HEK293 (cell line): ENCODE results near the gene PARP6.

Experiments used
- KLF10 ChIP-seq: fragments of 450-650 bp; IDR thresholded peaks from 2 replicates; pipeline ENCODE4 v1.5.1; 2018; ENCODE audit warnings: missing biosample characterization, mild to moderate bottlenecking, missing genetic modification characterization
- SETDB1 ChIP-seq: IDR thresholded peaks from one replicate; pipeline ENCODE4 v1.6.1; 2017; ENCODE audit warnings: mild to moderate bottlenecking, low read length, moderate library complexity, mixed read lengths; ENCODE audit not compliant: insufficient read length
- SP2 ChIP-seq: fragments of 450-650 bp; formaldehyde crosslinking; IDR thresholded peaks from 2 replicates; pipeline ENCODE4 v1.5.1; 2016; ENCODE audit warnings: missing biosample characterization, missing genetic modification characterization
- SP3 ChIP-seq: fragments of 450-650 bp; formaldehyde crosslinking; IDR thresholded peaks from 2 replicates; pipeline ENCODE4 v1.5.1; 2016; ENCODE audit warnings: missing biosample characterization, missing genetic modification characterization
- WT1 ChIP-seq: fragments of 450-650 bp; formaldehyde crosslinking; IDR thresholded peaks from 2 replicates; pipeline ENCODE4 v1.5.1; 2016; ENCODE audit warnings: missing biosample characterization, missing genetic modification characterization
- YY1 ChIP-seq: fragments of 450-650 bp; formaldehyde crosslinking; IDR thresholded peaks from 2 replicates; pipeline ENCODE4 v1.5.1; 2018; ENCODE audit warnings: missing biosample characterization, missing genetic modification characterization
- ZBTB17 ChIP-seq: fragments of 450-650 bp; formaldehyde crosslinking; IDR thresholded peaks from 2 replicates; pipeline ENCODE4 v1.5.1; 2016; ENCODE audit warnings: missing biosample characterization, missing genetic modification characterization
- ZBTB20 ChIP-seq: fragments of 450-650 bp; formaldehyde crosslinking; IDR thresholded peaks from 2 replicates; pipeline ENCODE4 v1.5.1; 2016; ENCODE audit warnings: missing biosample characterization, missing genetic modification characterization
- ZNF155 ChIP-seq: fragments of 450-650 bp; formaldehyde crosslinking; IDR thresholded peaks from 2 replicates; pipeline ENCODE4 v1.5.1; 2016; ENCODE audit warnings: missing biosample characterization, missing genetic modification characterization
- ZNF175 ChIP-seq: fragments of 450-650 bp; formaldehyde crosslinking; IDR thresholded peaks from 2 replicates; pipeline ENCODE4 v1.5.1; 2016; ENCODE audit warnings: missing biosample characterization, missing genetic modification characterization
- ZNF202 ChIP-seq: fragments of 450-650 bp; formaldehyde crosslinking; IDR thresholded peaks from 2 replicates; pipeline ENCODE4 v1.5.1; 2016; ENCODE audit warnings: missing biosample characterization, missing genetic modification characterization, borderline replicate concordance
- ZNF211 ChIP-seq: fragments of 450-650 bp; formaldehyde crosslinking; IDR thresholded peaks from 2 replicates; pipeline ENCODE4 v1.5.1; 2016; ENCODE audit warnings: low read depth, missing biosample characterization, missing genetic modification characterization
- ZNF292 ChIP-seq: fragments of 450-650 bp; formaldehyde crosslinking; IDR thresholded peaks from 2 replicates; pipeline ENCODE4 v1.5.1; 2016; ENCODE audit warnings: low read depth, missing biosample characterization, missing genetic modification characterization, borderline replicate concordance
- ZNF335 ChIP-seq: fragments of 450-650 bp; formaldehyde crosslinking; conservative IDR thresholded peaks from 2 replicates; pipeline ENCODE4 v1.5.1; 2016; ENCODE audit warnings: missing biosample characterization, missing genetic modification characterization
- ZNF555 ChIP-seq: fragments of 450-650 bp; formaldehyde crosslinking; conservative IDR thresholded peaks from 2 replicates; pipeline ENCODE4 v1.5.1; 2017; ENCODE audit warnings: missing biosample characterization, mild to moderate bottlenecking, missing genetic modification characterization, inconsistent platforms
- ZNF585B ChIP-seq: fragments of 450-650 bp; formaldehyde crosslinking; IDR thresholded peaks from 2 replicates; pipeline ENCODE4 v1.5.1; 2016; ENCODE audit warnings: missing biosample characterization, missing genetic modification characterization
- ZNF596 ChIP-seq: fragments of 450-650 bp; IDR thresholded peaks from 2 replicates; pipeline ENCODE4 v1.5.0; 2018; ENCODE audit warnings: missing biosample characterization, mild to moderate bottlenecking, missing genetic modification characterization, moderate library complexity
- ZNF629 ChIP-seq: fragments of 450-650 bp; formaldehyde crosslinking; IDR thresholded peaks from 2 replicates; pipeline ENCODE4 v1.5.1; 2017; ENCODE audit warnings: missing biosample characterization, missing genetic modification characterization
- ZNF654 ChIP-seq: fragments of 450-650 bp; formaldehyde crosslinking; IDR thresholded peaks from 2 replicates; pipeline ENCODE4 v1.5.1; 2016; ENCODE audit warnings: low read depth, missing biosample characterization, missing genetic modification characterization
- TF ChIP-seq, protein P1 (sequence below): fragments of 450-650 bp; formaldehyde crosslinking; IDR thresholded peaks from 2 replicates; pipeline ENCODE4 v1.5.1; 2016; ENCODE audit warnings: missing biosample characterization, missing genetic modification characterization
- TF ChIP-seq, protein P2 (sequence below): fragments of 450-650 bp; formaldehyde crosslinking; IDR thresholded peaks from 2 replicates; pipeline ENCODE4 v1.5.1; 2016; ENCODE audit warnings: missing biosample characterization, missing genetic modification characterization
- TF ChIP-seq, protein P3 (sequence below): fragments of 450-650 bp; formaldehyde crosslinking; conservative IDR thresholded peaks from 2 replicates; pipeline ENCODE4 v1.5.1; 2016; ENCODE audit warnings: low read depth, missing biosample characterization, missing genetic modification characterization
- TF ChIP-seq, protein P4 (sequence below): fragments of 450-650 bp; IDR thresholded peaks from 2 replicates; pipeline ENCODE4 v1.5.1; 2018; ENCODE audit warnings: missing biosample characterization, missing genetic modification characterization
- TF ChIP-seq, protein P5 (sequence below): fragments of 450-650 bp; formaldehyde crosslinking; IDR thresholded peaks from 2 replicates; pipeline ENCODE4 v1.5.1; 2016; ENCODE audit warnings: missing biosample characterization, missing genetic modification characterization
- TF ChIP-seq, protein P6 (sequence below): IDR thresholded peaks from 2 replicates; pipeline ENCODE4 v1.6.1; 2011; ENCODE audit warnings: mild to moderate bottlenecking, low read depth, low read length, borderline replicate concordance
- TF ChIP-seq, protein P7 (sequence below): fragments of 450-650 bp; formaldehyde crosslinking; optimal IDR thresholded peaks from 2 replicates; pipeline ENCODE3; 2016; ENCODE audit warnings: missing biosample characterization, mild to moderate bottlenecking, missing genetic modification characterization
- TF ChIP-seq, protein P8 (sequence below): fragments of 450-650 bp; formaldehyde crosslinking; IDR thresholded peaks from 2 replicates; pipeline ENCODE4 v1.5.1; 2017; ENCODE audit warnings: missing biosample characterization, missing genetic modification characterization

PARP6 gene

DNA sequence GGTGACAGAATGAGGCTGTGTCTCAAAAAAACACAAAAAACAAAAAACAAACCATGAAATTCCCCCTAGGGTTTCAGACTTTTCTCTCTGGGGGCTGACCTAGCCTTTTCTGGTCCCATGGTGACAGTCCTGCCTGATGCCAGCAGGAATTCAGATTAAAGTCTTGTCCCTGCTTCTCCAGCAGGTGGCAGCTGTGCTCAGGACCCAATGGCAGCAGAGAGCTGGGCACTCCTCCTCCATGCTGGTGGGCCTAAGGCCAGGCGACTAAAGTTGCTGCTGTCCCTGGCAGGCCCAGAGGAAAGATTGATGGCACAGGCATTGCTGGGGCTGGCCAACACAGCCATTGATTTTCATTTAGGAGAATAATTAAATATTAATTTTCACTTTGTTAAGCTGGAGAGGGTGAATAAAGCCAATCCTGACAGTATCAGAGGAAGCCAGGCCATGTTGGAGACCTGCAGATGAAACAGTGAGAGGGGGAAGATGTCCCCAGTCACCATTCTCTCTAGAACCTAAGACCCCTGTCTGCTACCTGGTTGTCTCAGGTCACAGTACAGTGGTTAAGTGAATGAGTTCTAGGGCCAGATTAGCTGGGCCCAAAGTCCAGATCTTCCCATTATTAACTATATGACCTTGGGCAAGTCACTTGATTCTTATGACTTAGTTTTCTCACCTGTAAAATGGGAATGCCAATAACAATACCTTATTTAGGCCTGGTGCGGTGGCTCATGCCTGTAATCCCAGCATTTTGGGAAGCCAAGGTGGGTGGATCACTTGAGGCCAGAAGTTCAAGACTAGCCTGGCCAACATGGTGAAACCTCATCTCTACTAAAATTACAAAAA, 40.5 kb upstream of the PARP6 start (continued):
- TF ChIP-seq, protein P1, sequence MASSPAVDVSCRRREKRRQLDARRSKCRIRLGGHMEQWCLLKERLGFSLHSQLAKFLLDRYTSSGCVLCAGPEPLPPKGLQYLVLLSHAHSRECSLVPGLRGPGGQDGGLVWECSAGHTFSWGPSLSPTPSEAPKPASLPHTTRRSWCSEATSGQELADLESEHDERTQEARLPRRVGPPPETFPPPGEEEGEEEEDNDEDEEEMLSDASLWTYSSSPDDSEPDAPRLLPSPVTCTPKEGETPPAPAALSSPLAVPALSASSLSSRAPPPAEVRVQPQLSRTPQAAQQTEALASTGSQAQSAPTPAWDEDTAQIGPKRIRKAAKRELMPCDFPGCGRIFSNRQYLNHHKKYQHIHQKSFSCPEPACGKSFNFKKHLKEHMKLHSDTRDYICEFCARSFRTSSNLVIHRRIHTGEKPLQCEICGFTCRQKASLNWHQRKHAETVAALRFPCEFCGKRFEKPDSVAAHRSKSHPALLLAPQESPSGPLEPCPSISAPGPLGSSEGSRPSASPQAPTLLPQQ (tag by site-specific recombination) = no peak
- no peak for TF ChIP-seq SP3 (tag by site-specific recombination)
- TF ChIP-seq, protein P2, sequence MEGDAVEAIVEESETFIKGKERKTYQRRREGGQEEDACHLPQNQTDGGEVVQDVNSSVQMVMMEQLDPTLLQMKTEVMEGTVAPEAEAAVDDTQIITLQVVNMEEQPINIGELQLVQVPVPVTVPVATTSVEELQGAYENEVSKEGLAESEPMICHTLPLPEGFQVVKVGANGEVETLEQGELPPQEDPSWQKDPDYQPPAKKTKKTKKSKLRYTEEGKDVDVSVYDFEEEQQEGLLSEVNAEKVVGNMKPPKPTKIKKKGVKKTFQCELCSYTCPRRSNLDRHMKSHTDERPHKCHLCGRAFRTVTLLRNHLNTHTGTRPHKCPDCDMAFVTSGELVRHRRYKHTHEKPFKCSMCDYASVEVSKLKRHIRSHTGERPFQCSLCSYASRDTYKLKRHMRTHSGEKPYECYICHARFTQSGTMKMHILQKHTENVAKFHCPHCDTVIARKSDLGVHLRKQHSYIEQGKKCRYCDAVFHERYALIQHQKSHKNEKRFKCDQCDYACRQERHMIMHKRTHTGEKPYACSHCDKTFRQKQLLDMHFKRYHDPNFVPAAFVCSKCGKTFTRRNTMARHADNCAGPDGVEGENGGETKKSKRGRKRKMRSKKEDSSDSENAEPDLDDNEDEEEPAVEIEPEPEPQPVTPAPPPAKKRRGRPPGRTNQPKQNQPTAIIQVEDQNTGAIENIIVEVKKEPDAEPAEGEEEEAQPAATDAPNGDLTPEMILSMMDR = peak; percentile 82
- TF ChIP-seq, protein P3, sequence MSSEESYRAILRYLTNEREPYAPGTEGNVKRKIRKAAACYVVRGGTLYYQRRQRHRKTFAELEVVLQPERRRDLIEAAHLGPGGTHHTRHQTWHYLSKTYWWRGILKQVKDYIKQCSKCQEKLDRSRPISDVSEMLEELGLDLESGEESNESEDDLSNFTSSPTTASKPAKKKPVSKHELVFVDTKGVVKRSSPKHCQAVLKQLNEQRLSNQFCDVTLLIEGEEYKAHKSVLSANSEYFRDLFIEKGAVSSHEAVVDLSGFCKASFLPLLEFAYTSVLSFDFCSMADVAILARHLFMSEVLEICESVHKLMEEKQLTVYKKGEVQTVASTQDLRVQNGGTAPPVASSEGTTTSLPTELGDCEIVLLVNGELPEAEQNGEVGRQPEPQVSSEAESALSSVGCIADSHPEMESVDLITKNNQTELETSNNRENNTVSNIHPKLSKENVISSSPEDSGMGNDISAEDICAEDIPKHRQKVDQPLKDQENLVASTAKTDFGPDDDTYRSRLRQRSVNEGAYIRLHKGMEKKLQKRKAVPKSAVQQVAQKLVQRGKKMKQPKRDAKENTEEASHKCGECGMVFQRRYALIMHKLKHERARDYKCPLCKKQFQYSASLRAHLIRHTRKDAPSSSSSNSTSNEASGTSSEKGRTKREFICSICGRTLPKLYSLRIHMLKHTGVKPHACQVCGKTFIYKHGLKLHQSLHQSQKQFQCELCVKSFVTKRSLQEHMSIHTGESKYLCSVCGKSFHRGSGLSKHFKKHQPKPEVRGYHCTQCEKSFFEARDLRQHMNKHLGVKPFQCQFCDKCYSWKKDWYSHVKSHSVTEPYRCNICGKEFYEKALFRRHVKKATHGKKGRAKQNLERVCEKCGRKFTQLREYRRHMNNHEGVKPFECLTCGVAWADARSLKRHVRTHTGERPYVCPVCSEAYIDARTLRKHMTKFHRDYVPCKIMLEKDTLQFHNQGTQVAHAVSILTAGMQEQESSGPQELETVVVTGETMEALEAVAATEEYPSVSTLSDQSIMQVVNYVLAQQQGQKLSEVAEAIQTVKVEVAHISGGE (tag by site-specific recombination) = no peak
- TF ChIP-seq ZNF175 (tag by site-specific recombination) = no peak
- TF ChIP-seq ZNF654 (tag by site-specific recombination) = peak; percentile 82
- TF ChIP-seq, protein P4, sequence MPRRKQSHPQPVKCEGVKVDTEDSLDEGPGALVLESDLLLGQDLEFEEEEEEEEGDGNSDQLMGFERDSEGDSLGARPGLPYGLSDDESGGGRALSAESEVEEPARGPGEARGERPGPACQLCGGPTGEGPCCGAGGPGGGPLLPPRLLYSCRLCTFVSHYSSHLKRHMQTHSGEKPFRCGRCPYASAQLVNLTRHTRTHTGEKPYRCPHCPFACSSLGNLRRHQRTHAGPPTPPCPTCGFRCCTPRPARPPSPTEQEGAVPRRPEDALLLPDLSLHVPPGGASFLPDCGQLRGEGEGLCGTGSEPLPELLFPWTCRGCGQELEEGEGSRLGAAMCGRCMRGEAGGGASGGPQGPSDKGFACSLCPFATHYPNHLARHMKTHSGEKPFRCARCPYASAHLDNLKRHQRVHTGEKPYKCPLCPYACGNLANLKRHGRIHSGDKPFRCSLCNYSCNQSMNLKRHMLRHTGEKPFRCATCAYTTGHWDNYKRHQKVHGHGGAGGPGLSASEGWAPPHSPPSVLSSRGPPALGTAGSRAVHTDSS = no peak
- no peak for TF ChIP-seq ZNF585B (tag by site-specific recombination)
- TF ChIP-seq YY1 (tag by site-specific recombination) = peak; percentile 64
- no peak for TF ChIP-seq ZNF155
- TF ChIP-seq WT1 = no peak
- TF ChIP-seq, protein P5, sequence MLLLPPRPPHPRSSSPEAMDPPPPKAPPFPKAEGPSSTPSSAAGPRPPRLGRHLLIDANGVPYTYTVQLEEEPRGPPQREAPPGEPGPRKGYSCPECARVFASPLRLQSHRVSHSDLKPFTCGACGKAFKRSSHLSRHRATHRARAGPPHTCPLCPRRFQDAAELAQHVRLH = no peak
- TF ChIP-seq ZNF335 = peak; percentile 60
- no peak for TF ChIP-seq ZNF202 (tag by site-specific recombination)
- 0 out of 2 replicates have a peak, but pooled peaks have one; percentile 20 for TF ChIP-seq SP2 (tag by site-specific recombination)
- peak; percentile 42 for TF ChIP-seq ZBTB17 (tag by site-specific recombination)
- TF ChIP-seq KLF10 = 0 out of 2 replicates have a peak, but pooled peaks have one; percentile 40
- TF ChIP-seq, protein P6, sequence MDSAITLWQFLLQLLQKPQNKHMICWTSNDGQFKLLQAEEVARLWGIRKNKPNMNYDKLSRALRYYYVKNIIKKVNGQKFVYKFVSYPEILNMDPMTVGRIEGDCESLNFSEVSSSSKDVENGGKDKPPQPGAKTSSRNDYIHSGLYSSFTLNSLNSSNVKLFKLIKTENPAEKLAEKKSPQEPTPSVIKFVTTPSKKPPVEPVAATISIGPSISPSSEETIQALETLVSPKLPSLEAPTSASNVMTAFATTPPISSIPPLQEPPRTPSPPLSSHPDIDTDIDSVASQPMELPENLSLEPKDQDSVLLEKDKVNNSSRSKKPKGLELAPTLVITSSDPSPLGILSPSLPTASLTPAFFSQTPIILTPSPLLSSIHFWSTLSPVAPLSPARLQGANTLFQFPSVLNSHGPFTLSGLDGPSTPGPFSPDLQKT = no peak
- no peak for TF ChIP-seq ZNF629 (tag by site-specific recombination)
- no peak for TF ChIP-seq ZNF292 (tag by site-specific recombination)
- TF ChIP-seq, protein P7, sequence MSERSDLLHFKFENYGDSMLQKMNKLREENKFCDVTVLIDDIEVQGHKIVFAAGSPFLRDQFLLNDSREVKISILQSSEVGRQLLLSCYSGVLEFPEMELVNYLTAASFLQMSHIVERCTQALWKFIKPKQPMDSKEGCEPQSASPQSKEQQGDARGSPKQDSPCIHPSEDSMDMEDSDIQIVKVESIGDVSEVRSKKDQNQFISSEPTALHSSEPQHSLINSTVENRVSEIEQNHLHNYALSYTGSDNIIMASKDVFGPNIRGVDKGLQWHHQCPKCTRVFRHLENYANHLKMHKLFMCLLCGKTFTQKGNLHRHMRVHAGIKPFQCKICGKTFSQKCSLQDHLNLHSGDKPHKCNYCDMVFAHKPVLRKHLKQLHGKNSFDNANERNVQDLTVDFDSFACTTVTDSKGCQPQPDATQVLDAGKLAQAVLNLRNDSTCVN (tag by site-specific recombination) = no peak
- TF ChIP-seq ZBTB20 (tag by site-specific recombination) = no peak
- TF ChIP-seq ZNF555 (tag by site-specific recombination) = no peak
- TF ChIP-seq ZNF211 (tag by site-specific recombination) = no peak
- TF ChIP-seq ZNF596 (tag by site-specific recombination) = no peak
- TF ChIP-seq, protein P8, sequence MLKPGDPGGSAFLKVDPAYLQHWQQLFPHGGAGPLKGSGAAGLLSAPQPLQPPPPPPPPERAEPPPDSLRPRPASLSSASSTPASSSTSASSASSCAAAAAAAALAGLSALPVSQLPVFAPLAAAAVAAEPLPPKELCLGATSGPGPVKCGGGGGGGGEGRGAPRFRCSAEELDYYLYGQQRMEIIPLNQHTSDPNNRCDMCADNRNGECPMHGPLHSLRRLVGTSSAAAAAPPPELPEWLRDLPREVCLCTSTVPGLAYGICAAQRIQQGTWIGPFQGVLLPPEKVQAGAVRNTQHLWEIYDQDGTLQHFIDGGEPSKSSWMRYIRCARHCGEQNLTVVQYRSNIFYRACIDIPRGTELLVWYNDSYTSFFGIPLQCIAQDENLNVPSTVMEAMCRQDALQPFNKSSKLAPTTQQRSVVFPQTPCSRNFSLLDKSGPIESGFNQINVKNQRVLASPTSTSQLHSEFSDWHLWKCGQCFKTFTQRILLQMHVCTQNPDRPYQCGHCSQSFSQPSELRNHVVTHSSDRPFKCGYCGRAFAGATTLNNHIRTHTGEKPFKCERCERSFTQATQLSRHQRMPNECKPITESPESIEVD (tag by site-specific recombination) = no peak
- TF ChIP-seq SETDB1 = no peak
